NCI-H345 treated with DMSO at 0.1 percent for 48 hours (cell line): ENCODE measurements around the gene ZDHHC4.

Source experiments
- DNase-seq: peaks from one replicate; lab custom pipeline; 2025; ENCODE audit not compliant: unreplicated experiment; lab: John Stamatoyannopoulos, UW

ZDHHC4 gene

DNA sequence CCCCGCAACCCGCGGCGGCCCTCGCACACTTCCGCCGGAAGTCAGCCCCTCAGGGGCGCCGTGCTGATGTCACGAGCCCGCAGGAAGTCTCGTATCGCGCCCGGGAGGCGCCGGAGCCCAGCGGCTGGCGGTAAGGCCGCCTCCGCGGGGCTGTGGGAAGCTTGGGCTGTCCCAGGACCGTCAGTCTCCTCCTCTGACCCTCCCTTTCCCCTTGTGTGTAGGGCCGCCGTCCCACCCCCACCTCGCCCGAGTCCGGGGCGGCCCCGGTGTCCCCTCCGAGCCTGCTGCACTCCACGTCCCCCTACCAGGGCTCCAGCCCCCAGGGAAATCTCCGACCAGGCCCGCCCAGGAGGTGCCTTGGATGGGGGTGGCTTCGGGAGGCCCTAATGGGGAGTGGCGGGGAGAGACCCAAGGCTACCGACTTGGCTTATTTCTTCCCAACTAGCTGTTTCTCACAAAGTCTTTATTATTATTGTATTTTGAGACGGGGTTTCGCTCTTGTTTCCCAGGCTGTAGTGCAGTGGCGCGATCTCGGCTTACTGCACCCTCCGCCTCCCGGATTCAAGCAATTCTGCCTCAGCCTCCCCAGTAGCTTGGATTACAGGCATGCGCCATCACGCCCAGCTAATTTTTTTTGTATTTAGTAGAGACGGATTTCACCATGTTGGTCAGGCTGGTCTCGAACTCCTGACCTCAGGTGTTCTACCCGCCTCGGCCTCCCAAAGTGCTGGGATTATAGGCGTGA lies at the start of gene ZDHHC4:
ZDHHC4 (plus strand) TSS at position 86 of the 745 bp plus-strand sequence. CDS start 3,108 bp downstream, outside the sequence.
- DNase-seq = peak; percentile 64

- DNase-seq = no peak
Measured at GRCh38 chr7:6528401-6529130, 48.7 kb upstream of the ZDHHC4 start.

DNA sequence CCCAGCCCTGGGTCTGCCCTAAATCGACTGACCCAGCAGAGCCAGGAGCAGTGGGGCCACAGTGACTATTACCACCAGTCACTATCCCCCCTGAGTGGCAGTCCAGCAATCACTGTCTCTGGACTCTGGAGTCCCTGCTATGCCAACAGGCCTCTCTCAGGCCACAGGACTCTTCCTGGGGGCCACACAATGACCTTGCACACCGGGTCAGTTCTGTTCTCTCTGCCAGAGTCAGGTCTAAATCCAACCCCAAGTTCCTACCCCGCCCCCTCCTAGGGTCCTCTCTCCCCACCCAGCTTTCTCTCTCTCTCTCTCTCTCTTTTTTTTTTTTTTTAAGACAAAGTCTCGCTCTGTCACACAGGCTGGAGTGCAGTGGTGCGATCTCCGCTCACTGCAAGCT lies 47.6 kb upstream of the ZDHHC4 start:
- no peak for DNase-seq

- DNase-seq = no peak
Measured at GRCh38 chr7:6530626-6531491, 46.4 kb upstream of the ZDHHC4 start.

DNA sequence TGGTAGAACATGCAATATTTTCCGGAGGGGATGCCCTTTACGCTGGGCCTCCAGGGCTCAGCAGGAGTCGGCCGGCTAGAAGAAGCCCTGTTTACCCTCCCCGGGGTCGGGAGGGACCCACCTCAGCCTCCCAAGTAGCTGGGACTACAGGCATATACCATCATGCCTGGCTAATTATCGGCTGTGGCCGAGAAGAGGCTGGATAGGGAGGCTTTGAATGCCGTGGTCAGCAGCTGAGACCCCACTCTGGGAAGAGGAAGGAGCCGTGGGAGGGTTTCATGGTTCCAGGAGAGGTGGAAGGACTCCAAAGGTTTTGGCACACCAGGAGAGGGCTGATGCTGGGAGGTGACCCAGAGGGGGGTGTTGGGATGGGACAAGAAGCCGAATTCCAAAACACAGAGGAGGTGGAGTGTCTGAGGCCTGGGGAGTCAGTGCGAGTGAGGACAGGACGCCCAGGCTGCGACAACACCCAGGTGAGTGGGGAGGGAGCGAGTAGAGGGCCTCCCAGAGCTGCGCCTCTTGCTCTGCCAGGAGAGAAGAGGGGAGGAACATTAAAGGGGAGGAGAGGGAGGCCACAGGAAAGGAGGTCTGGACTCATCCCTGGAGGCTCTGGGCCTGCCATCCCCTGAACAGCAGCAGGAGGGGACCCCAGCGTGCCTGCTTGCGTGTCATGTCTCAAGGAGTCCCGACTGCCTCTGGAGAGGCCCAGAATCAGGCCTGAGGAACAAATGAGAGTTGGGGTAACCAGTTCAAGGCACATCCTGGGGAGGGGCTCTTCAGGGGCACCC lies 45.6 kb upstream of the ZDHHC4 start:
- DNase-seq = no peak

DNA sequence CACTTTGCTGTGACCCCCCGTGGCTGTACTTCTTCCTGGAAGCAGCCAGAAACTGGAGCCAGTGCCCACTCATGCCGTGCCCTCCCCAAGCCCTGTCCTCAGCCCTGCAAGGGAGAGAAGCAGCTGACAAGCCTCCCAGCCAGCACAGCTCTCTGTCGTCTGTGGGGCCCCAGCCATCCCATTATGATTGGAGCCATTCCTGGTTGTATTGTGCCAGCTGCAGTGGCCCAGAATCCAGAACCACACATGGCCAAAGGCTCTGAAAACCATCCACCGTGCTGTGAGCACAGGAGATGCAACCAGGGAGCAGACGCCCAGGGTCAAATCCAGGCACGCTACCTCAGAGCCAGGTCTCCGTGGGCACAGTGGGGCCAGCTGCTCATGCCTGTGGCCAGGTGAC lies 44.7 kb upstream of the ZDHHC4 start:
- no peak for DNase-seq

DNA sequence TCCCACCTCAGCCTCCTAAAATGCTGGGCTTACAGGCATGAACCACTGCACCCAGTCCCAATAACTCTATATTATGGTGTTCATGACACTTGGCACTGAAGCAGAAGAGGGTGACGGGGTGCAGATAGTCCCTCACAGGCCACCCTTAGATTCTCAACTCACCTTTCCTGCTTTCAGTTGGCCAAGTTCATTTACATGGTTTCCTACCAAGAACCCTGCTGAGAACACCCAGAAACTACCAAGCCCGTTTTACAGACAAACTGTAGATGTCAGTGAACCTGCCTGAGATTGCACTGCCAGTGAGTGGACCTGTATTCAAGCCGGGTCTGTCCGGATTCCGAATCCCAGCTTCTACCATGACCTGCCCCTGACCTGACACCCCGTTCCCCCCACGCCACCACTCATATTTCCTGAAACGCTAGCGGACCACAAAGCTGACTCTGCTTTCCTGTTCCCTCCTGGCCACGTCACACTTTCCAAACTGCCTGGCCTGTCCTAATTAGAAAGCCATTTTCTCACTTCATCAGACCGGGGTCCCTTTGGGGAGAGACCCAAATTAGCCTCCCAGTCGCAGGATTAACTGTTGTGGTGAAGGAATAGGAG lies 43.3 kb upstream of the ZDHHC4 start:
- no peak for DNase-seq

DNA sequence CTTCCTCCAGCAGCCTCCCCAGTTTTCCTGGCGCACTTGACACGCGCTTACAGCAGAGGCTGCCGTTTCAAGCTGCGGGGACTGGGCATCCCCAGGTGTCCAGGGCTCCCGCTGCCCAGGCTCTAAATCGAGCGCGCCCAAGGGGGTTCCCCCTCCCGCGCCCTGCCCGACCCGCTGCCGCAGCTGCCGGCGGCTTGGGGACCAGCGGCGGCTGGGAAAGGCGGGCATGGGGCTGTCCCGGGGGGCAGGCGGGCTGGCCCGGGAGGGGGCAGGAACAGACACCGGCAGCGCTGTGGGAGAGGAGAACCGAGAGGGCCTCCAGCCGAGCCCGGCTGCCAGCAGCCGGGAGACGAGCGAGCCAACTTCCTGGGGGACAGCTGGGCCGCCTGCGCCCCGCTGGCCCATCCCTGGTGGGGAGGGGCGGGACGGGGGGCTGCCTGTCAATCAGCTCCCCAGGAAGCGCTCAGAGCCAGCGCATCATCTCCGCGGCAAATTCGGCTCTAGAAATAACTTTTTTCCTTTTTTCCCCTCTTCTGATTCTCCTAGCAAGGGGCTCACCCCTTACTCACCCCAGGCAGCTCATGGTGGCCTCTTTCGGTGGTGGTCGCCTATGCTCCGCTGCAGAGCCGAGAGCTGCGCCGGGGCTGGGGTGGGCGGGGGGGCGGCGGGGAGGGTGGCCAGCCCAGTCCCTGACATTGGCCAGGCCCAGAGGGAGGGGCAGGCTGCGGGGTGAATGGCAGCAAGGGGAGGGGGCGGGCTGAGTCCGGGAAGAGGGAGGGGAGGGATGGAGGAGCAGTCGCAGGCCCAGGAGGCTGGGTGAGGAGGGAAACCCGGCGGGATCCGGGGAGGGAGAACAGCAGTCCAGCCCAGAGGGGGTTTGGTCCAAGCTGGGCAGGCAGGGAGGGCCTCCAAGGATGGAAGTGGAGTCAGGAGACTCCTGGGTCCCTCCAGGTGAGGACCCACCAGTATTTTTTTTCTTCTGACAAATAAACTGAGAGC lies 40.7 kb upstream of the ZDHHC4 start:
- DNase-seq = peak; percentile 42

DNA sequence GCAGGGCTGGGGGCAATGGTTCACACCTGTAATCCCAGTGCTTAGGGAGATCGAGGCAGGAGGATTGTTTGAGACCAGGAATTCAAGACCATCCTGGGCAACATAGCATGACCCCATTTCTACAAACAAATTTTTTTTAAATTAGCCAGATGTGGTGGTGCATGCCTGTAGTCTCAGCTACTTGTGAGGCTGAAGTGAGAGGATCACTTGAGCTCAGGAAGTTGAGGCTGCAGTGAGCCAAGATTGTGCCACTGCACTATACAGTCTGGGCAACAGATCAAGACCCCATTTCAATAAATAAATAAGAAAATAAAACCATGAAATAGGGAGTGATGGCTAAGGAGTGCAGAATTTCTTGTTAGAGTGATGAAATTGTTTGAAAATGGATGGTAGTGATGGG lies 34.9 kb upstream of the ZDHHC4 start:
- no peak for DNase-seq

DNA sequence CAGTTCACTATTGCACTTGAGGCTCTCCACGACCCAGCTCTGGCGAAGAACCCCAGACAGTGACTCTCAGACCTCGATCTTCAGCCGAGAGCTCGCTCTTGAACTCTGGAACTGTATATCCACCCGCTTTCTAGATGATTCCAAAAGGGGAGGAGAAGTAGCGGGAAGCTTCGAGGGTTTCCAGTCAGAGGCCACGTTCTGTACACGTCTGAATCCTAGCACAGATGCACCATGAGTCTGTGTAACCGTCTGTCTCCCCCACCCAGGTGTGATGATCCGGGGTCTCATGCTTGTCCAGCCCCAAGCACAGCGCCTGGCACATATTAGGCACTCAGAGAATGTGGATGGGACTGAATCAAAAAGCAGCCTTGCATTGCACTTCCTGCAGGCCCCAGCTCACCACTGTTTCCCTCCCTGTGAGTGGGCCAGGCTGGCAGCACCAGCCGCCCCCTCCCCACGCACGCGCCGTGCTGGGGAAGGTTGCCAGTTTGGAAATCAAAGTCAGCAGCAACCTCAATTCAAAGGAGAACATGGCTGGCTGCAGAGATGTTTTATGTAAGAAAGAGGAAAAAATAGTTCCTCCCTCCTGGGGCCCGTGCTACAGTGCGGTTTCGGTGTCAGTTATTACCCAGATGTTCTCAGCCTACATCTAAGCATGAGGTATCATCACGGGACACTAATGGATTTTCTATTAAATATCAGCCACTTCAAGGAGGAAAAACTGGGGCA lies 31.7 kb upstream of the ZDHHC4 start:
- no peak for DNase-seq

DNA sequence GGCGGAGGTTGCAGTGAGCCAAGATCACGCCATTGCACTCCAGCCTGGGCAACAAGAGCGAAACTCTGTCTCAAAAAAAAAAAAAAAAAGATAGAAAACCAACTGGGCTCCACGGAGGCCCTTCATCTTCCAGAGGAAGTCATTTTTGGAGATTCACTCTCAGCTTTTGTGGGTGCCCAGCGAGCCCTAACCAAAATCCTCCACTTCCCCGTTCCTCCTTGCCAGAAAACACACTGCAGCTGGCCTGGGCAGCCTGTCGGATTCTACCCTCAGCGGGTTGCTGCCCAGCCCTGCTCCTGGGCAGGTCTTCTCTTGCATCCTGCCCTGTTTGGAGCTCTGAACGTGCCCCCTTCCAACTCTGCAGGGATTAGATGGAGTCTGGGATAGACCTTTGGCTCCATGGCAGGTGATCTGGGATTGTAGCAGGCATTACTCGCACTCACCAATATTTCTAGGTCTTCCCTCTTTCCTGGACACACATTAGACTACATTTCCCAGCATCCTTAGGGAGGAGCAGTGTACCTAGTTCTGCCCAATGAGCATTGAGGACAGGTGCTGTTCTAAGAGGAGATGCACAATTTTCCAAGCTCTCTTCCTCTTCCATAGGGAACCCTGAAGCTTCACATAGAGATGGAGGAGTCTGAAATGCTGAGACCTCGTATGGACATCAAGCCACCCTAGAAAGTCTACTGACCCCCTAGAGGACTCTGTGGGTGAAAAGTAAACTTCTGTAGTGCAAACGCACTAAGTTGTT lies 30.6 kb upstream of the ZDHHC4 start:
- DNase-seq = no peak

DNA sequence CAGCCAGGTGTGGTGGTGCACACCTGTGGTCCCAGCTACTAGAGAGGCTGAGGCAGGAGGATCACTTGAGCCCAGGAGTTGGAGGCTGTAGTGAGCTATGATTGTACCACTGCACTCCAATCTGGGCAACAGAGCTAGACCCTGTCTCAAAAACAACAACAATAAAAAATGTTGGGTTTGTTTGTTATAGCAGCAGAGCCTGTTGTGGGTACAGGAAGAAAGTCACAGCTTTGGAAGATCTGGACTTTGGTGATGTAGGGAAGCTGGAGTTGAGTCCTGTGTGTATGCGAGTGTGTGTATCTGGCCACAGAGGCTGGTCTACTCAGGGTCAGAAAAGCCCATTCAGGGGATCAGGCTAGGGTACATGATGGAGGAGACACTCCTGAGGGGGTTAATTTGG lies 29.9 kb upstream of the ZDHHC4 start:
- DNase-seq = no peak

GRCh38 chr7:6551016-6551511 lies 26.2 kb upstream of the ZDHHC4 start, which contains the start of gene GRID2IP:
GRID2IP (minus strand) TSS chr7:6551461; CDS start chr7:6551436, 25 bp downstream.
- DNase-seq = no peak

DNA sequence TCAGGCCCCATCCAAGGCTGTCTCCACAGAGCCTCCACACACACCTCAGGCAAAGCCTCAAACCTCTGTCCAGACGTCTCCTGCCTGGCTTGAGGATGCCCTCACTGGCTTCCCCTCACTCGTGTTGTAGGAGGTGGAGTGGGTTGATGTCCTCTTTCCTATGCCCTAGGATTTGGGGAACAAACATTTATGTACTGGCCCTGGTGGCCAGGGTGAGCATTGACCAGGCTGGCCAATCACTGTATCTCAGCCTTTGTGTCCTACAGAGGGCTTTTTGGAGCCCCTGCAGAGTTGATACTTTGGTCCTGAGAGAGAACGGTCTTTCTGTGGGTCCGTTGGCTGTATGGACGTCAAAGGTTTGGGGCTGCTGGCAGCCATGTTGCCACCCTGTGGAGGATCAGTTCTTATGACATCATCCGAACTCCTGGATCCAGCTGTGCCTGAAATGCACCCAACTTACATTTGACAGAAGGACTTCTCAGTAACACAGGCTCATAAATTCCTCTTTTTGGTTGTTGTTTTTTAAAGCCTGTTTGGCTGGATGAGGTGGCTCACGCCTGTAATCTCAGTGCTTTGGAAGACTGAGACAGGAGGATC lies 23.7 kb upstream of the ZDHHC4 start:
- DNase-seq = no peak

GRCh38 chr7:6554848-6555247 lies 22.4 kb upstream of the ZDHHC4 start:
- DNase-seq = no peak

DNA sequence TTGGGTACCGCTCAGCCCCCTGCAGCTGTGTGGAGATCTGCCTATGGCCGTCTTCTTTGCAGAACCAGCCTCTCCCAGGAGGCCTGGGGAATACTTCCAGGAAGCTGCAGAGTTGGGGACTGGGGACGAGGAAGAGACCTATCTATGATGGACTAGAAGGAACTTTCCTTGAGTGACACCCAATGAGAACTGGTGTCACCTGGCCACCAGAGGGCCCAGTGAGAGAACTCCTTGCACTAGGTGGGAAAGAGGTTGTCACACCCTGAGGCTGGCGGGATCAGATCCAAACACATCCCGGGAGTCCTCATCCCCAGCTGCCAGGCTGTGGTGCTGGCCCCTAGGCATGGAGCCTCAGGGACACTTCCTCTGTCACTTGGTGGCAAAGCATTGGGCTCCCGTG lies 21.1 kb upstream of the ZDHHC4 start:
- DNase-seq = no peak

DNA sequence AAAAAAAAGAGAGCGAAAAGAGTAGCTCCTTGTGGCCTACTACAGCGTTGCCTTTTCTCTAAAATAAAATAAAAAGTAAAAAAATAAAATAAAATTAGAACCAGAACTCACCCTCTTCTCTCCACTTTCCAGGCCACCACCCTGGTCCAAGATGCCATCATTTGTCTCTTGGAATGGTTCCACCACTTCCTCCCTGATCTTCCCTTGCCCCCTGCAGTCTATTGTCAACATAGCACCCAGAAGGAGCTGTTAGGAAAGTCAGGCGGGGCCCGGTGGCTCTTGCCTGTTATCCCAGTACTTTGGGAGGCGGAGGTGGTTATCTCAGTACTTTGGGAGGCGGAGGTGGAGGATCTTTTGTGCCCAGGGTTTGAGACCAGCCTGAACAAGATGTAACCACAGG lies 18.4 kb upstream of the ZDHHC4 start:
- no peak for DNase-seq
